Hepatocyte (in vitro differentiated cells): ENCODE measurements around the gene RPRD2. TPM values are rescaled to one million over a fixed set of nuclear protein-coding genes. Genes with fewer than 3 reads are reported as not detected.

ENCODE experiments used
- DNase-seq: peaks from one replicate; pipeline ENCODE4 v3.0.0-alpha.2; 2016; ENCODE audit warnings: low spot score
- H2AFZ ChIP-seq: fragments of 200-600 bp; sonication (generic); 2 replicates; pipeline ENCODE4 v1.6.0; 2016; ENCODE audit warnings: antibody characterized with exemption, mild to moderate bottlenecking
- H3K27ac ChIP-seq: fragments of 200-600 bp; sonication (generic); 2 replicates; pipeline ENCODE4 v1.5.1; 2016; ENCODE audit warnings: mild to moderate bottlenecking
- H3K27me3 ChIP-seq: fragments of 200-600 bp; sonication (generic); 2 replicates; pipeline ENCODE4 v1.6.1; 2016
- H3K36me3 ChIP-seq: fragments of 200-600 bp; sonication (generic); replicated peaks from 2 replicates; pipeline ENCODE4 v1.5.1; 2016; ENCODE audit warnings: low read depth; ENCODE audit not compliant: insufficient read depth
- H3K4me1 ChIP-seq: fragments of 200-600 bp; sonication (generic); 2 replicates; pipeline ENCODE4 v1.5.1; 2016; ENCODE audit warnings: mild to moderate bottlenecking, moderate library complexity; ENCODE audit not compliant: insufficient read depth
- H3K4me2 ChIP-seq: fragments of 200-600 bp; sonication (generic); 2 replicates; pipeline ENCODE4 v1.6.0; 2016
- H3K4me3 ChIP-seq: fragments of 200-600 bp; sonication (generic); 2 replicates; pipeline ENCODE4 v1.5.1; 2016; ENCODE audit warnings: mild to moderate bottlenecking
- H3K79me2 ChIP-seq: fragments of 200-600 bp; sonication (generic); 2 replicates; pipeline ENCODE4 v1.6.0; 2017; ENCODE audit warnings: mild to moderate bottlenecking
- H3K9me2 ChIP-seq: fragments of 200-600 bp; sonication (generic); replicated peaks from 2 replicates; pipeline ENCODE4 v1.6.0; 2017; ENCODE audit warnings: mild to moderate bottlenecking; ENCODE audit not compliant: insufficient read depth
- H3K9me3 ChIP-seq: fragments of 200-600 bp; sonication (generic); 2 replicates; pipeline ENCODE4 v1.5.1; 2016; ENCODE audit warnings: low read depth, mild to moderate bottlenecking
- H4K20me1 ChIP-seq: fragments of 200-600 bp; sonication (generic); 2 replicates; pipeline ENCODE4 v1.6.0; 2016; ENCODE audit warnings: mild to moderate bottlenecking; ENCODE audit not compliant: insufficient read depth, poor library complexity, severe bottlenecking
- CTCF ChIP-seq: fragments of 200-600 bp; sonication (generic); IDR thresholded peaks from 2 replicates; pipeline ENCODE4 v1.5.1; 2016; ENCODE audit warnings: antibody characterized with exemption, mild to moderate bottlenecking; ENCODE audit not compliant: poor library complexity
- EZH2 ChIP-seq: fragments of 200-600 bp; sonication (generic); IDR thresholded peaks from 2 replicates; pipeline ENCODE4 v1.6.1; 2016; ENCODE audit warnings: antibody characterized with exemption, mild to moderate bottlenecking, borderline replicate concordance
- EZH2phosphoT487 ChIP-seq: fragments of 200-600 bp; sonication (generic); IDR thresholded peaks from one replicate; pipeline ENCODE4 v1.6.1; 2018; ENCODE audit warnings: antibody characterized with exemption, mild to moderate bottlenecking, low read depth, moderate library complexity; ENCODE audit not compliant: unreplicated experiment, severe bottlenecking
- WGBS: methylation state at CpG from one replicate; pipeline ENCODE4 v1.1.6; 2016; ENCODE audit warnings: low lambda C conversion rate; ENCODE audit errors: missing lambda C conversion rate; 5-methylcytosine and 5-hydroxymethylcytosine counted together
- polyA plus RNA-seq: library from polyadenylated mRNA; unstranded; fragments of >200 nt; fragmentation: Nextera tagmentation; extraction: Ambion mirVana; gene quantifications from 2 replicates; pipeline ENCODE4 v1.2.1, GENCODE V29; 2016
- total RNA-seq: library from RNA; depleted of rRNA; stranded (reverse); fragments of >200 nt; gene quantifications from 2 replicates; pipeline ENCODE4 v1.2.3, GENCODE V29; 2014

Gene RPRD2
- total and polyA plus RNA-seq, 2 experiments from 2014 or later: 16.5 to 18.8 TPM

GRCh38 chr1:150365941-150366340 is 2.0 kb downstream of the RPRD2 start:
- H3K4me3 ChIP-seq: peak overlapping the region; percentile 56
- H3K79me2 ChIP-seq: peaks cover 61% of the 10 kb centered on the region
- no peaks in the 10 kb centered on the region for H3K9me2 ChIP-seq
- H2AFZ ChIP-seq: peak overlapping the region; percentile 78
- peaks cover 9% of the 10 kb centered on the region for H3K4me1 ChIP-seq
- TF ChIP-seq CTCF (no peak), EZH2phosphoT487 (no peak), EZH2 (no peak)
- peak overlapping the region; percentile 95 for H3K27ac ChIP-seq
- DNase-seq: no peak
- no peaks in the 10 kb centered on the region for H3K9me3 ChIP-seq
- no peaks in the 10 kb centered on the region for H3K27me3 ChIP-seq
- H4K20me1 ChIP-seq: peaks cover 24% of the 10 kb centered on the region
- 0% methylated on average over 3 of the region's 3 CpGs for WGBS
- H3K36me3 ChIP-seq: no peaks in the 10 kb centered on the region
- H3K4me2 ChIP-seq: peak overlapping the region; percentile 80

GRCh38 chr1:150366416-150367296 is 2.7 kb downstream of the RPRD2 start:
- Histone ChIP-seq H3K9me2 (no peaks in the 10 kb centered on the region), H3K27me3 (no peaks in the 10 kb centered on the region), H3K36me3 (no peaks in the 10 kb centered on the region), H3K79me2 (peaks cover 68% of the 10 kb centered on the region), H3K4me3 (peak overlapping the region; percentile 56), H4K20me1 (peaks cover 26% of the 10 kb centered on the region), H3K4me2 (peak overlapping the region; percentile 80), H3K9me3 (no peaks in the 10 kb centered on the region), H3K27ac (peak overlapping the region; percentile 95), H3K4me1 (peaks cover 9% of the 10 kb centered on the region), H2AFZ (peak overlapping the region; percentile 78)
- DNase-seq: no peak
- no peak for TF ChIP-seq CTCF
- TF ChIP-seq EZH2: no peak
- no peak for TF ChIP-seq EZH2phosphoT487
- 20% methylated on average over 12 of the region's 12 CpGs for WGBS

GRCh38 chr1:150371110-150371509 is 7.2 kb downstream of the RPRD2 start:
- TF ChIP-seq CTCF: no peak
- TF ChIP-seq EZH2: no peak
- no peak for TF ChIP-seq EZH2phosphoT487
- H3K36me3 ChIP-seq: no peaks in the 10 kb centered on the region
- WGBS: 93% methylated on average over 8 of the region's 8 CpGs
- peaks cover 25% of the 10 kb centered on the region for H3K4me1 ChIP-seq
- H3K27ac ChIP-seq: peak overlapping the region; percentile 66
- H3K4me2 ChIP-seq: no peak overlapping the region
- H4K20me1 ChIP-seq: peaks cover 62% of the 10 kb centered on the region
- peaks cover 98% of the 10 kb centered on the region for H3K79me2 ChIP-seq
- H3K9me3 ChIP-seq: no peaks in the 10 kb centered on the region
- DNase-seq: no peak
- no peaks in the 10 kb centered on the region for H3K9me2 ChIP-seq
- no peaks in the 10 kb centered on the region for H3K27me3 ChIP-seq
- H2AFZ ChIP-seq: no peak overlapping the region
- H3K4me3 ChIP-seq: no peak overlapping the region
